Mesenteric fat pad (tissue), 1 donor: ENCODE results near the gene SDC1. TPM values are rescaled to one million over a fixed set of nuclear protein-coding genes. Genes with fewer than 3 reads are reported as not detected.

Experiments
- DNase-seq: peaks from one replicate; pipeline ENCODE4 v3.0.0-alpha.2; 2020; ENCODE audit warnings: low spot score
- total RNA-seq: library from RNA; stranded (reverse); fragmentation: NEBNext Ultra II Directional; extraction: Animal tissue kit (Norgen Biotek cat#: 25700); gene quantifications from one replicate; pipeline ENCODE4 v1.2.1, GENCODE V29; 2021
- donor health status: DM: yes; HTN: yes; CAD: no.

The SDC1 gene
- total RNA-seq, 1 donor from 2014 or later, result 2.3 TPM

- DNase-seq, result no peak
These were observed 9.5 kb downstream of the SDC1 start for GRCh38 chr2:20215183-20216040.

- DNase-seq, result no peak
These were observed 10.3 kb downstream of the SDC1 start for GRCh38 chr2:20214566-20215182.

- no peak for DNase-seq
These were observed 11.0 kb downstream of the SDC1 start for GRCh38 chr2:20213651-20214565.

GRCh38 chr2:20212871-20213503 lies 11.9 kb downstream of the SDC1 start:
- DNase-seq, result no peak

GRCh38 chr2:20212459-20212870 lies 12.5 kb downstream of the SDC1 start:
- no peak for DNase-seq

- DNase-seq, result no peak
These were observed 13.0 kb downstream of the SDC1 start for GRCh38 chr2:20211860-20212458.

- no peak for DNase-seq
These were observed 13.5 kb downstream of the SDC1 start for GRCh38 chr2:20211420-20211819.

- no peak for DNase-seq
These were observed 14.5 kb downstream of the SDC1 start for GRCh38 chr2:20210462-20210861.

- no peak for DNase-seq
These were observed 15.4 kb downstream of the SDC1 start for GRCh38 chr2:20209373-20210109.

GRCh38 chr2:20208476-20208859 lies 16.5 kb downstream of the SDC1 start:
- no peak for DNase-seq

GRCh38 chr2:20207051-20207450 lies 17.9 kb downstream of the SDC1 start:
- DNase-seq, result no peak

GRCh38 chr2:20205915-20206524 lies 18.9 kb downstream of the SDC1 start:
- no peak for DNase-seq

GRCh38 chr2:20205069-20205468 lies 19.9 kb downstream of the SDC1 start:
- no peak for DNase-seq

- no peak for DNase-seq
These were observed 21.3 kb downstream of the SDC1 start for GRCh38 chr2:20203521-20204225.

GRCh38 chr2:20203072-20203471 lies 21.9 kb downstream of the SDC1 start:
- no peak for DNase-seq

GRCh38 chr2:20201671-20202070 lies 23.3 kb downstream of the SDC1 start:
- DNase-seq, result no peak

- no peak for DNase-seq
These were observed 24.0 kb downstream of the SDC1 start for GRCh38 chr2:20200697-20201555.

GRCh38 chr2:20199633-20200270 lies 25.2 kb downstream of the SDC1 start:
- DNase-seq, result no peak
